GM12892 (cell line): ENCODE measurements around the gene KLF16.

Source experiments
- POLR2A ChIP-seq: IDR thresholded peaks from 2 replicates; pipeline ENCODE4 v1.6.1; 2011; ENCODE audit warnings: low read depth, low read length, control low read depth
- POLR2AphosphoS5 ChIP-seq: IDR thresholded peaks from 2 replicates; pipeline ENCODE4 v1.6.1; 2011; ENCODE audit warnings: low read depth, low read length, control low read depth
- TAF1 ChIP-seq: IDR thresholded peaks from 2 replicates; pipeline ENCODE4 v1.6.1; 2011; ENCODE audit warnings: low read depth, mild to moderate bottlenecking, control low read depth, low read length, borderline replicate concordance

DNA sequence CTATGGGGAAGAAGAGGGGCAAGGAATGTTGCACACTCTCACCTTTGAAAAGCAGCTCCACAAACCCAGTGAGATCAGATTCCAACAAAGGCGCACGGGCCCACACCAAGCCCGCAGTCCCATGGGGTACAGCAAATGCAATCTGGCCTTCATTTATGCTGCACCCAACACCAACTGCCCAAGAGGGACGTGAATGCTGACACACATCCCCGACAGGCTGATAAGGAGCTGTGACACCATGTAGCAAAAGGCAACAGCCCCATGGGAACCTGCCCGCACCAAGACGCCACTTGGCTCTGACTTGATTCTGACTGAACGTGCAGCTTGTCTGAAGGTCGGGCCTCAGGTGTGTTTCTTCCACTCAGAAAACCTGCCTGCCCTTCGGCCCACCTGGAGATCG lies 32.4 kb downstream of the KLF16 start:
- TF ChIP-seq POLR2A (no peak), POLR2AphosphoS5 (no peak), TAF1 (no peak)
